LNCAP (cell line): ENCODE results near the gene MRTFB.

Experiments
- TF ChIP-seq, protein P1 (sequence below): fragments of 450-650 bp; IDR thresholded peaks from 2 replicates; pipeline ENCODE4 v1.5.1; 2017; ENCODE audit warnings: mild to moderate bottlenecking

MRTFB gene

DNA sequence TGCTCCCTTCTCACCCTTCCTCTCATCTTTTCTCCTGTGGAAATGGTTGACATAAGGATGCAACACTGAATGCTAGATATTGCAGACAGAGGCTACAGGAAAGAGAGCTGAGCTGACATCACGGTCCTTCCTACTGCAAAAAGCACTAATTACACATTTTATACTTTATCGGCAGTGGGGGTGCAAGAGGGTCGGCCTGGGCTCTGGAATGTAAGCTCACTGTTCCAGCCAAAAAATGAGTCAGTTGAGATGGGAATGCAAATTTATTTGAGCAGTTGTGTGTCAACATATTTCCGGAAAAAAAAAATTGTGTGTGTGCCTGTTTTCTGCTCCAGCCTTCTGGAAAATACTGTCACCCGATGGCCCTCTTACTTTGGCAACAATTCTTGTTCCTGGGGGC lies 14.1 kb upstream of the MRTFB start:
- TF ChIP-seq, protein P1, sequence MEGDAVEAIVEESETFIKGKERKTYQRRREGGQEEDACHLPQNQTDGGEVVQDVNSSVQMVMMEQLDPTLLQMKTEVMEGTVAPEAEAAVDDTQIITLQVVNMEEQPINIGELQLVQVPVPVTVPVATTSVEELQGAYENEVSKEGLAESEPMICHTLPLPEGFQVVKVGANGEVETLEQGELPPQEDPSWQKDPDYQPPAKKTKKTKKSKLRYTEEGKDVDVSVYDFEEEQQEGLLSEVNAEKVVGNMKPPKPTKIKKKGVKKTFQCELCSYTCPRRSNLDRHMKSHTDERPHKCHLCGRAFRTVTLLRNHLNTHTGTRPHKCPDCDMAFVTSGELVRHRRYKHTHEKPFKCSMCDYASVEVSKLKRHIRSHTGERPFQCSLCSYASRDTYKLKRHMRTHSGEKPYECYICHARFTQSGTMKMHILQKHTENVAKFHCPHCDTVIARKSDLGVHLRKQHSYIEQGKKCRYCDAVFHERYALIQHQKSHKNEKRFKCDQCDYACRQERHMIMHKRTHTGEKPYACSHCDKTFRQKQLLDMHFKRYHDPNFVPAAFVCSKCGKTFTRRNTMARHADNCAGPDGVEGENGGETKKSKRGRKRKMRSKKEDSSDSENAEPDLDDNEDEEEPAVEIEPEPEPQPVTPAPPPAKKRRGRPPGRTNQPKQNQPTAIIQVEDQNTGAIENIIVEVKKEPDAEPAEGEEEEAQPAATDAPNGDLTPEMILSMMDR, result no peak

DNA sequence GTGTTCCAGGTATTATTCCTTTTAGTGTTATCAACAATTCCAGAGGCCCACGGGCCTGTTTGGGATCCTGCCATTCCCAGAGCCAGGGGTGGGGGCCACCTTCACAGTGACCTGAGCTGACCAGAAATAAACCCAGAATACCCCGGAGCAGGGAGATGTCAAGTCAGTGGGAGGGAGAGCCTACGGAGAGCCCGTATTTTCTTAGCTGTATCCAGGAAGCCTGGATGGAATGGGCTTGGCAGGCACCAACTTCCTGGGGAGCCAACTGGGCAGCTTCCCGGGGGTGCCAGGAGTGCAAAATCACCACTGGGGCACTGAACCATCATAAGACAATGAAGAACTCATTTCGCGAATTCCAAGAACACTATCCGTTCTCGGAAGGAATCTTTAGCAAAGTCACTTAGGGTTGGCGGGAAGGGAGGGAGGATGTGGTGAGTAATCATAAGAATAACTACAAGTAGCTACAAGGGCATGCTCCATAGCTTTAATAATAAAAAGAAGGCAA lies 13.2 kb upstream of the MRTFB start:
- TF ChIP-seq, protein P1, result no peak

DNA sequence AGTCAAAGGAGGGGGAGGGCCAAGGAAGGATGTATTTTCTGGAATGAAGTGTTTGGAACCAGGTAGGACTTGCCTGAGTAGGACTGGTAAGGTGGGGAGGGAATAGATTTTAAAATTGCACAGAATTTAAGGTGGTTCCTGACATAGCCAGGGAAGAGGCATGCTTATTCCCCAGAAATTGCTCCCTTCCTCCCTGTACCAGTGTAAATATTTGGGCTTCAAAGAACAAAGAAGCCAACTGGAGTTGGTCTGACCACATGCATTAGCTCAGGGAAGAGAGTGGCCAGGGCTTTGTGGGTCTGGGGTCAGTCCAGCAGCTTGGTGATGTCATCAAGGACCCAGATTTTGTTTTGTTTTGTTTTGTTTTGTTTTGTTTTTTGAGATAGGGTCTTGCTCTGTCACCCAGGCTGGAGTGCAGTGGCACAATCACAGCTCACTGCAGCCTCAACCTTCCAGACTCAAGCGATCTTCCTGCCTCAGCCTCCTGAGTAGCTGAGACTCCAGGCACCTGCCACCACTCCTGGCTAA lies 9.3 kb upstream of the MRTFB start:
- TF ChIP-seq, protein P1, result no peak

DNA sequence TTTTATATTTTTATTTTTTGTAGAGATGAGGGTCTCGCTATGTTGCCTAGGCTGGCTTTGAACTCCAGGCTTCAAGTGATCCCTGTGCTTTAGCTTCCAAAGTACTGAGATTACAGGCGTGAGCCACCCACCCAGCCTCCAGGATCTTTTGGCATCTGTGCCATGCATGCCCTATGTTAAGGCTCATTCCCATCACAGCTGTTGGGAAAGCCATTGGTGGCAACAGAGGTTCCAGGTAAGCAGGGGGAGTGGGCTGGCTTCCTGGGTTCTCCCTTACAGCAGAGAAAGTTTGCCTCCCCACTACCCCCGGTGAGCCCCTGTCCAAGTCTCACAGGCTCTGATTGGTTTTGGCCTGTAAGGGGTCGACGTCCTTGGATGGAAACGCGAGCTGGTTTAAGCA lies 8.9 kb upstream of the MRTFB start:
- TF ChIP-seq, protein P1, result no peak

DNA sequence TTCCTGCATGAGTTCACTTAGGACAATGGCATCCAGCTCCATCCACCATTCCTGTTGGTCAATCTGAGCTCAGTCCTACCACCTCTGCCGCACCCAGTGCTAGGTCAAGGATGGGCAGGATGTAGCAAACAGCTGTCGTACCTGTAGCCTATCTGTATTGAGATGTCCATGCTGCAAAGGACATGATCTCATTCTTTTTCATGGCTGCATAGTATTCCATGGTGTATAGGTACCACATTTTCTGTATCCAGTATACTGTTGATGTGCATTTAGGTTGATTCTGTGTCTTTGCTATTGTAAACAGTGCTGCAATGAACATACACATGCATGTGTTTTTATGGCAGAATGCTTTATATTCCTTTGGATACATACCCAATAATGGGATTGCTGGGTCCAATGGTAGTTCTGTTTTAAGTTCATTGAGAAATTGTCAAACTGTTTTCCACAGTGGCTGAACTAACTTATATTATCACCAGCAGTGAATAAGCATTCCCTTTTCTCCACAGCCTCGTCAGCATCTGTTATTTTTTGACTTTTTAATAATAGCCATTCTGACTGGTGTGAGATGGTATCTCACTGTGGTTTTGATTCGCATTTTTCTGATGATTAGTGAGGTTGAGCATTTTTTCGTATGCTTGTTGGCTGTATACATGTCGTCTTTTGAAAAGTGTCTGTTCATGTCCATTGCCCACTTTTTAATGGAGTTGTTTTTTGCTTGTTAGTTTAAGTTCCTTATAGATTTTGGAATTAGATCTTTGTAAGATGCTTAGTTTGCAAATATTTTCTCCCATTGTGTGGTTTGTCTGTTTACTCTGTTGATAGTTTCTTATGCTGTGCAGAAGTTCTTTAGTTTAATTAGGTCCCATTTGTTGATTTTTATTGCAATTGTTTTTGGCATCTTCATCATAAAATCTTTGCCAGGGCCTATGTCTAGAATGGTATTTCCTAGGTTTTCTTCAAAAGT lies 7.2 kb upstream of the MRTFB start:
- TF ChIP-seq, protein P1, result no peak

DNA sequence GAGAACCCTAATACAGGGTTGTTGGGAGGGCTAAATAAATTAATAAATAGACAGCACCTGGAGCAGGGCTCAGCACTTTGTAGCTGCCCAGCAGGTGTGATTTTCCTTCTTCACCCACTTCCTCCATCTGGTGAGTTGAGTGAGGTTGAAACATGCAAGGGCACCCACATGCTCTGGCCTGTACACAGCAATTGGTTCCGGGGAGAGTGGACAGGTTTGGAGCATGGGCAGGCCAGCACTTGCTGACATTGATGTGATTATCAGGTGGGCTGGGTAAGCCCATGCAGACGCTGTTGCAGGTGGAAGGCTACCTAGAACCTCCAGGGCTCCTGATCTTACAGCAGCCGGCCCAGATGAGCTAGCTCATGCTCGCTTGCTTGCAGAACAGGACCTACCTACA lies 1.3 kb upstream of the MRTFB start:
- TF ChIP-seq, protein P1, result no peak

DNA sequence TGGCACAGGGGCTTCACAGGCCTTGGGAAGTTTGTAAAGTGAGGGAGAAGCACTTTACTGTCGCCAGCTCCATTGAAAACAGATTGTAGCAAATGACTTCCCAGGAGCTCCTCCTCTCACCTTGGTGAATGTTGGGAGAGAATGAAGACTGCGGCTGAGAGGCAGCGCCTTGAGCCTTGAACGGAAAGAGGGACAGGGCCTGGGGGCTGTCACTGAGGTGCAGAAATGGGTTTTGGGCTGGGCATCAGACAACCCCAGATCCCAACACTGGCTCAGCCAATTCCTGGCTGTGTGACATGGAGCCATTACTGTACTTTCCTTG lies 603 bp upstream of the MRTFB start:
- TF ChIP-seq, protein P1, result no peak
